Right lobe of liver (tissue), 4 donors: Measurements from ENCODE around the gene CX3CR1.

Experiments used
- POLR2A ChIP-seq: fragments of 450-650 bp; IDR thresholded peaks from one replicate; pipeline ENCODE4 v1.6.1; 2017; ENCODE audit warnings: antibody characterized with exemption, mild to moderate bottlenecking
- TF ChIP-seq, protein P1 (sequence below), 4 donors: fragments of 200-600 bp in 3 of 4; fragments of 450-650 bp in 1 of 4; IDR thresholded peaks; one replicate each; pipeline versions ENCODE4 v1.5.1 to v1.8.0; 2016 to 2022; ENCODE audit warnings: antibody characterized with exemption in 4 of 4, mild to moderate bottlenecking in 2 of 4
- donor health status: DM: no; HTN: no; CAD: no.
- donor health status: DM: no; HTN: no; CAD: no.
- donor health status: DM: no; HTN: yes; CAD: no.

- TF ChIP-seq, protein P1, sequence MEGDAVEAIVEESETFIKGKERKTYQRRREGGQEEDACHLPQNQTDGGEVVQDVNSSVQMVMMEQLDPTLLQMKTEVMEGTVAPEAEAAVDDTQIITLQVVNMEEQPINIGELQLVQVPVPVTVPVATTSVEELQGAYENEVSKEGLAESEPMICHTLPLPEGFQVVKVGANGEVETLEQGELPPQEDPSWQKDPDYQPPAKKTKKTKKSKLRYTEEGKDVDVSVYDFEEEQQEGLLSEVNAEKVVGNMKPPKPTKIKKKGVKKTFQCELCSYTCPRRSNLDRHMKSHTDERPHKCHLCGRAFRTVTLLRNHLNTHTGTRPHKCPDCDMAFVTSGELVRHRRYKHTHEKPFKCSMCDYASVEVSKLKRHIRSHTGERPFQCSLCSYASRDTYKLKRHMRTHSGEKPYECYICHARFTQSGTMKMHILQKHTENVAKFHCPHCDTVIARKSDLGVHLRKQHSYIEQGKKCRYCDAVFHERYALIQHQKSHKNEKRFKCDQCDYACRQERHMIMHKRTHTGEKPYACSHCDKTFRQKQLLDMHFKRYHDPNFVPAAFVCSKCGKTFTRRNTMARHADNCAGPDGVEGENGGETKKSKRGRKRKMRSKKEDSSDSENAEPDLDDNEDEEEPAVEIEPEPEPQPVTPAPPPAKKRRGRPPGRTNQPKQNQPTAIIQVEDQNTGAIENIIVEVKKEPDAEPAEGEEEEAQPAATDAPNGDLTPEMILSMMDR (IDR thresholded peaks at IDR 0.05): no peak
- TF ChIP-seq POLR2A: no peak
Observed at GRCh38 chr3:39249453-39250115, 30.3 kb downstream of the CX3CR1 start.
